Stimulated activated CD4-positive, alpha-beta T cell treated with anti-CD3 and anti-CD28 coated beads, Interleukin-12 subunit alpha, Interleukin-12 subunit beta, amount 100 ng/mL, for 4 hours (primary cell): ENCODE results near the gene RPE.

Source experiments
- DNase-seq: peaks from one replicate; pipeline ENCODE4 v3.0.0-alpha.2; 2020

Gene RPE

GRCh38 chr2:210002158-210003157, at the start of gene RPE:
Gene RPE (plus strand): TSS chr2:210002638. CDS start chr2:210002662, 24 bp downstream.
- peak; percentile 98 for DNase-seq

- DNase-seq = no peak
Observed at GRCh38 chr2:209956271-209956670, 46.2 kb upstream of the RPE start.

- DNase-seq = no peak
Observed at GRCh38 chr2:209958016-209958415, 44.4 kb upstream of the RPE start.

GRCh38 chr2:209960045-209960444, 42.4 kb upstream of the RPE start:
- no peak for DNase-seq

- DNase-seq = peak; percentile 18
Observed at GRCh38 chr2:209960676-209961630, 41.5 kb upstream of the RPE start.

- DNase-seq = no peak
Observed at GRCh38 chr2:209965723-209966122, 36.7 kb upstream of the RPE start.

GRCh38 chr2:209969692-209970091, 32.7 kb upstream of the RPE start:
- DNase-seq = no peak

- no peak for DNase-seq
Observed at GRCh38 chr2:209970271-209970670, 32.2 kb upstream of the RPE start.

GRCh38 chr2:209970711-209971110, 31.7 kb upstream of the RPE start:
- no peak for DNase-seq

- DNase-seq = no peak
Observed at GRCh38 chr2:209973328-209973727, 29.1 kb upstream of the RPE start.

- DNase-seq = no peak
Observed at GRCh38 chr2:209974576-209974975, 27.9 kb upstream of the RPE start.

- no peak for DNase-seq
Observed at GRCh38 chr2:209976698-209977385, 25.6 kb upstream of the RPE start.

- DNase-seq = no peak
Observed at GRCh38 chr2:209977386-209978239, 24.8 kb upstream of the RPE start.

- no peak for DNase-seq
Observed at GRCh38 chr2:209984291-209984690, 18.1 kb upstream of the RPE start.

- no peak for DNase-seq
Observed at GRCh38 chr2:209985874-209986273, 16.6 kb upstream of the RPE start.

- no peak for DNase-seq
Observed at GRCh38 chr2:209986415-209986814, 16.0 kb upstream of the RPE start.

GRCh38 chr2:209988010-209988409, 14.4 kb upstream of the RPE start:
- no peak for DNase-seq

- DNase-seq = no peak
Observed at GRCh38 chr2:209990838-209991237, 11.6 kb upstream of the RPE start.

- no peak for DNase-seq
Observed at GRCh38 chr2:209993968-209994367, 8.5 kb upstream of the RPE start.

GRCh38 chr2:209998596-209998995, 3.8 kb upstream of the RPE start:
- no peak for DNase-seq

- no peak for DNase-seq
Observed at GRCh38 chr2:210000464-210001324, 1.7 kb upstream of the RPE start.
